Hematopoietic multipotent progenitor cell treated with erythropoietin and hydrocortisone succinate and interleukin-3 and kit ligand, for 15 days (in vitro differentiated cells): ENCODE data around the gene TACR2.

ENCODE experiments used
- DNase-seq: peaks from one replicate; pipeline ENCODE4 v3.0.0-alpha.2; 2015; ENCODE audit warnings: low spot score

TACR2 gene

GRCh38 chr10:69416695-69417094 lies at the start of gene TACR2:
TSS of gene TACR2 (minus strand) at chr10:69416918. CDS start at chr10:69416323, 595 bp downstream.
- no peak for DNase-seq

- DNase-seq, result no peak
Observed at GRCh38 chr10:69466158-69466490, 49.4 kb upstream of the TACR2 start.

GRCh38 chr10:69465457-69466157 lies 48.9 kb upstream of the TACR2 start:
- no peak for DNase-seq

GRCh38 chr10:69464801-69465401 lies 48.2 kb upstream of the TACR2 start:
- DNase-seq, result no peak

- no peak for DNase-seq
Observed at GRCh38 chr10:69464401-69464800, 47.7 kb upstream of the TACR2 start.

GRCh38 chr10:69463886-69464285 lies 47.2 kb upstream of the TACR2 start:
- no peak for DNase-seq

GRCh38 chr10:69461243-69462025 lies 44.7 kb upstream of the TACR2 start:
- no peak for DNase-seq

- DNase-seq, result no peak
Observed at GRCh38 chr10:69460576-69461242, 44.0 kb upstream of the TACR2 start.

GRCh38 chr10:69459893-69460575 lies 43.3 kb upstream of the TACR2 start:
- no peak for DNase-seq

GRCh38 chr10:69459101-69459790 lies 42.5 kb upstream of the TACR2 start:
- no peak for DNase-seq

- no peak for DNase-seq
Observed at GRCh38 chr10:69458430-69459100, 41.8 kb upstream of the TACR2 start.

GRCh38 chr10:69457771-69458237 lies 41.1 kb upstream of the TACR2 start:
- no peak for DNase-seq

GRCh38 chr10:69456880-69457693 lies 40.4 kb upstream of the TACR2 start:
- no peak for DNase-seq

- no peak for DNase-seq
Observed at GRCh38 chr10:69455006-69455763, 38.5 kb upstream of the TACR2 start.

GRCh38 chr10:69453795-69454194 lies 37.1 kb upstream of the TACR2 start:
- DNase-seq, result no peak

- no peak for DNase-seq
Observed at GRCh38 chr10:69452676-69453415, 36.1 kb upstream of the TACR2 start.

- no peak for DNase-seq
Observed at GRCh38 chr10:69451784-69452251, 35.1 kb upstream of the TACR2 start.

- DNase-seq, result no peak
Observed at GRCh38 chr10:69451209-69451783, 34.6 kb upstream of the TACR2 start, which contains the start of gene TSPAN15. TSS of gene TSPAN15 (plus strand) at chr10:69451465. CDS start at chr10:69451595, 130 bp downstream.
